HCEC 1CT (cell line): Measurements from ENCODE around the gene ADRM1.

ENCODE experiments used
- DNase-seq: peaks from one replicate; pipeline ENCODE4 v3.0.0-alpha.2; 2017

ADRM1 gene

GRCh38 chr20:62299666-62300236 lies 3.0 kb upstream of the ADRM1 start:
- DNase-seq: no peak

DNA sequence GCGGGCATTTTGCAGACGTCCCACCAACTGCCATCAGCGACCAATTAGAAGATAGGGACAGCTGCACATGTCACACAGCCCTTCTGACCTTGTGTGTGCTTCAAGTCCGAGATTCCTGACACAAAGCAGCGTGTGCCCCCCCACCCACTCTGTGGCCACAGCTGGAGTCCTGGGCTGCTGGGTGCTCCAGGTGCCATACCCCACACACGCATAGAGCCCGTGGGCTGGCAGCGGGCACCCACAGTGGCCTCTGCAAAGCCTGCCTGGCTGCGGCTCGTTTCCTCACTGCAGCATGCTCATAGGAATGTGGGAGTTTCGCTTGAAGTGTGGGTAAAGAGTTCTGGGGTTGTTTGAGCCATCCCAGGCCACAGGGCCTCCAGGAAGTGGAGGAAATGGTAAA lies 2.5 kb upstream of the ADRM1 start:
- no peak for DNase-seq

- DNase-seq: no peak
Measured at GRCh38 chr20:62301111-62301668, 1.6 kb upstream of the ADRM1 start.

DNA sequence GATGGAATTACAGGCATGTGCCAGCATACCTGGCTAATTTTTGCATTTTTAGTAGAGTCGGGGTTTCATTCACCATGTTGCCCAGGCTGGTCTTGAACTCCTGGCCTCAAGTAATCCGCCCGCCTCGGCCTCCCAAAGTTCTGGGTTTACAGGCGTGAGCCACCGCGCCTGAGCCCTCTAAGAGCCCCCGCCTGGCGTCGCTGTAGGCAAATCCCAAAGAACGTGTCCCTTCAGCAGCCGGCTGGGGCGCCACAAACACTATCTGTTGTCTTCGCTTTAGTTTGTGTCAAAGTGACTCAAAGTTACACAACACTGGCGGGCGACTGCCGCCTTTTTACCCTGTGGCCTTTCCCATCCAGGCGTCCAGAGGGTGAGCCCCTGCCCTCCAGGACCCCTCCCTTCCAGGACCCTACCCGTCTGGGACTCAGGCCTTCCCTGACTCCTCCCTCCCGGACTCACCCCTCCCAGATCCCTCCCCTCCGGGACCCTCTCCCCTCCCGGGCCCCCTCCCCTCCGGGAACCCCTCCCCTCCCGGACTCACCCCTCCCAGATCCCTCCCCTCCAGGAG lies 940 bp upstream of the ADRM1 start:
- peak; percentile 96 for DNase-seq

GRCh38 chr20:62303062-62303339 lies 204 bp downstream of the ADRM1 start:
- no peak for DNase-seq

DNA sequence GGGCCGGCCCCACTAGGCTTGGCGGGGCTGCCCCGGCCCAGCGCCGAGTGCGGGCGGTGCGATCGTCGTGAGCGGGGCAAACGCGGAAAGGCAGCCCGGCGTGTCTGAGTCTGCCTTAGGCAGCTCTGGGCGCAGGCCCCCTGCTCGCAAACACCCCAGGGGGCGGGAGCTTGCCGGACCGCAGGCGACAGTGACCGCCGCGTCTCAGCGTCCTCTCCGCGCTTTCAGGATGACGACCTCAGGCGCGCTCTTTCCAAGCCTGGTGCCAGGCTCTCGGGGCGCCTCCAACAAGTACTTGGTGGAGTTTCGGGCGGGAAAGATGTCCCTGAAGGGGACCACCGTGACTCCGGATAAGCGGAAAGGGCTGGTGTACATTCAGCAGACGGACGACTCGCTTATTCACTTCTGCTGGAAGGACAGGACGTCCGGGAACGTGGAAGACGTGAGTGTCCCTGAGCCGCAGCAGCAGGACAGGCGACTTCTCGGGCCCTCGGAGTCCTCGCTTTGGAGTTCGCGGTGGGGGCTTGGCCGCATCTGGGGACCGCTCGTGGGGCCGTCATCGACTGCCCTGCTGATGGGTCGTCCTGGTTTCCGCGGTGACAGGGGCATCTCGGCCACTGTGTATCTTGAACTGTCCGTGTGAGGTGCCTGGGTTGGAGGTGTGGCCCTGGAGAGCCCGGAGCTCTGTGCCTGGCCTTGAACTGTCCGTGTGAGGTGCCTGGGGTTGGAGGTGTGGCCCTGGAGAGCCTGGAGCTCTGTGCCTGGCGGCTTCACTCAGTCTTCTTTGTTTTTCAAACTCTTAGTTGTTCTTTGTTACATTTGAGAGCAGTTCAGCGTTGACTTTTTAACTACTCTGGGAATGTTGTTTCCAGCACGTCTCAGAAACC lies 786 bp downstream of the ADRM1 start:
- peak; percentile 17 for DNase-seq

DNA sequence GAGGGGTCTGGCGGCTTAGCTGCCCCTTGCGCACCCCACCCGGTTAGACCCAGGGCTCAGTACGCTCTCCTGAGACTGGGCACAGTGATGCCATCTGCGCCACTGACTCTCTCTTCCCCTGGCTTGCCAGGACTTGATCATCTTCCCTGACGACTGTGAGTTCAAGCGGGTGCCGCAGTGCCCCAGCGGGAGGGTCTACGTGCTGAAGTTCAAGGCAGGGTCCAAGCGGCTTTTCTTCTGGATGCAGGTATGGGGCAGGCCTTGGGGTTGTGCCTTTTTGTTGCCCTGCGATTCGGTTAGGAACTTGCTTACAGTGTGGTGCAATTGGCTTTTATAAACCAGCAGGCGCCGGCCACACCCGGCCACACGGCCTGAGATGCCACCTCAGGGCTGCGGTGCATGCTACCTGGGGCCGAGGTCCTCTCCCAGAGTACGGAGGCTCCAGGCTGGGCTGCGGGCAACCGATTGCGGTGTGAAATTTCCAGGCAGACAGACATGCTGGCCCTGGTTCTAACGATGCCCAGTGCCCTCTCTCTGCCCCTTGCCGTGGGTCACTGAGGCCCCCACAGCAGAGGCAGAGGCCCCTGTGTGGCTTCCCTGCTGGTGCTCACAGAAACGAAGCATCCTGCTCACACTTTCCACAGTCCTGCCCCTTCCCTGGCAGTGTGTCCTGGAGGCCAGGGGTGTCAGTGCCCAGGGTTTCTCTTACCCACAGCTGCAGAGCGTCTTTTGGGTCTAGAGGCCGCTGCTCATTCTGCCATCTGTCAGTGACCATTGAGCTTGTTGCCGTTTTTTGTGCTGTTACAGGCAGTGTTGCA lies 1.7 kb downstream of the ADRM1 start:
- no peak for DNase-seq

DNA sequence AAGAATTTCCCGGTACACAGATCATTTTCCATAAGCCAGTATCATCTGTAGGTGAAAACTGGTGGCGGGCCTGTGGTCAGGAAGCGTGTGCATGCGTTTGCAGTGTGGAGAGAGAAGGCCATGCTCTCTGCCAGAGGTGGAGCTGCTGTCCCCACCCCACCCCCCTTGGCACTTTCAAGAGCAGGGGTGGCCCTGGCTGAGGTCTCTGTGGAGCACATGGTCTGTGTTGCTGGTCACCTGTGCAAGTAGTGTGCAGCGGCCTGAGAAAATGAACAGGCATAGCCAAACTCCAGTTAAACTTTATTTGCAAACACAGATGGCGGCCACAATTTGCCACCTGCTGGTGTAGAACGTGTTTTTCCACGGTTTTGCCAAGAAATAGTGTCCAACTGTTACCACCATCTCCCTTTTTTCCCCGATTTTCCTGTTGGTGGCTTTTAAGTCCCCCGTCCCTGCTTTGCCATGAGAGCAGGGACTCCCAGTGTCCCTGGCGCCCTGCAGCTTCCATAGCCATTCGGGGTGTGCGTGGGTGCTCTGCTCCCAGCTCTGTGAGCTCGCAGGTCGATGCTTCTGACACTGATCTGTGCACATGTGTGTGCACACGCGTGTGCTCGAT lies 2.5 kb downstream of the ADRM1 start:
- no peak for DNase-seq

DNA sequence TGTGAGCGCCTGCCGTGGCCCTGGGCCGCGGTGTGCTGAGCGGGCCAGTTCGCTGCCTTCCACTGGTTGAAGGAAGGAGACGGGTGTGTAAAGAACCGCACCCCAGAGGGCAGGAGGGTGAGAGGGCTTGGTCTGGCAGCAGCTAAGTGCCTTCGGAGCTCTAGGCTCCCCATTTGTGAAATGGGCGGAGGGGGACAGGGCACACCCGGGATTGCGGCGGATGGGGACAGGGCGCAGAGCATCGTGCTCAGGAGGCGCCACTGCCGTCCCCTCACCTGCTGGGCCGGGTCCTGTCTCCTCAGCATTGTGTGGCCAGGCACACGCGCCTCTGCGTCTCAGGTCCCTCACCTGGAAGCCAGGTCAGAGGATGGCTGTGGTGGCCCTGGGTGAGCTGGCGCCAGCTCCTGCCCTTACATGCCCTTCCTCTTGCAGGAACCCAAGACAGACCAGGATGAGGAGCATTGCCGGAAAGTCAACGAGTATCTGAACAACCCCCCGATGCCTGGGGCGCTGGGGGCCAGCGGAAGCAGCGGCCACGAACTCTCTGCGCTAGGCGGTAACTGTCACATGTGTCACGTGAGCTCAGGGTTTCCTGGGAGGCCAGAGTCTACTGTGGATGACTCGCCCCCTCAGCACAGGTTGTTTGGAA lies 3.1 kb downstream of the ADRM1 start:
- DNase-seq: no peak

DNA sequence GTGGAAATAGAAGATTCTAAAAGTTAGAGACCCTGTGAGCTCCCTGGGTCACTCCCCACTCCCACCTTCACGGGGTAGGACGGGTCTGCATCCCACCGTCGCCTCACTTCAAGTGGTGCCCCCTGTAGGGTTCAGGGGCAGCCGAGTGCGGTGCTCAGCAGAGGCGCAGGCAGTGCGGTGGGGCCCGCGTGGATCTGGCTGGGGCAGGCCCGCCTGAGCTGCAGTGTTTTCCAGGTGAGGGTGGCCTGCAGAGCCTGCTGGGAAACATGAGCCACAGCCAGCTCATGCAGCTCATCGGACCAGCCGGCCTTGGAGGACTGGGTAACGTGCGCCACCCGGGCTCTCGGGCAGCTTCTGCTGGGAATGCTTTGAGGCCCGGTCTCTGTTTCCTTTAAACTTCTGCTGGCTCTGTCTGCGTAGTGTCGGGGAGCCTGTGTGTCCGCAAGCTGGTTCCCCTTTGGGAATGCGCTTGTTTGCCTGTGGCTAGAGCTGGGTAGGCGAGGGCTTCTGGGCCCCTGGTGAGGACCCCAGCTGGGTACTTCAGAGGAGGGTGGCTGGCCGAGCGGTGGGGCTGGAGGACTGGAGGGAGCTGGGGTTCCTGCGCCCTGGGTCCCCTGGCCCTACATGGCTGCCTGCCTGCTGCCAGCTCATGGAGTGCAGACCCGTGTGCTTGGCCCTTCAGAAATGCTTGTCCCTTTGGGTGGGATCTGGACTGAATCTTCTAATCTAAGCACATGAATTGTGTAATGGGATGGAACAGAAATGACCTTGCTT lies 3.8 kb downstream of the ADRM1 start:
- no peak for DNase-seq

- DNase-seq: no peak
Measured at GRCh38 chr20:62307226-62308101, 4.7 kb downstream of the ADRM1 start.

DNA sequence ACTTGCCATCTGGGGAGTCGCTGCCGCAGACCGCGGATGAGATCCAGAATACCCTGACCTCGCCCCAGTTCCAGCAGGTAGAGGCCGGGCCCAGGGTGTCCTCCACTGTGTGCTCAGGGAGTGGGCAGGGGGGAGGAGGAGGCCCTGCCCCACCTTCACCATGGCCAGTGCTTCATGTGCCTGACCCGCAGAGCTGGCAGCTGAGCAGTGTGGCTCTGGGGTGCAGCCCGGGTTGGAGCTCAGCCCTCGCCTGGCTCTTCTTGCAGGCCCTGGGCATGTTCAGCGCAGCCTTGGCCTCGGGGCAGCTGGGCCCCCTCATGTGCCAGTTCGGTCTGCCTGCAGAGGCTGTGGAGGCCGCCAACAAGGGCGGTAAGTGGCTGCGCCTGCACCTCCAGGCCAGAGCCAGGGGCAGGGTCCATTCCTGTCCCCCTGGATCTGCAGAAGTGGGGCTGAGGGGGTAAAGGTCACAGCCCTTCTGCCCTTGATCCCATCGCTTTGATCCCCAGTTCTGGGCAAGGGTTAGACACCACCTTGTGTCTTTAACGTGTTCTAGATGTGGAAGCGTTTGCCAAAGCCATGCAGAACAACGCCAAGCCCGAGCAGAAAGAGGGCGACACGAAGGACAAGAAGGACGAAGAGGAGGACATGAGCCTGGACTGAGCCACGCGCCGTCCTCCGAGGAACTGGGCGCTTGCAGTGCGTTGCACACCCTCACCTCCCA lies 5.5 kb downstream of the ADRM1 start:
- DNase-seq: no peak

DNA sequence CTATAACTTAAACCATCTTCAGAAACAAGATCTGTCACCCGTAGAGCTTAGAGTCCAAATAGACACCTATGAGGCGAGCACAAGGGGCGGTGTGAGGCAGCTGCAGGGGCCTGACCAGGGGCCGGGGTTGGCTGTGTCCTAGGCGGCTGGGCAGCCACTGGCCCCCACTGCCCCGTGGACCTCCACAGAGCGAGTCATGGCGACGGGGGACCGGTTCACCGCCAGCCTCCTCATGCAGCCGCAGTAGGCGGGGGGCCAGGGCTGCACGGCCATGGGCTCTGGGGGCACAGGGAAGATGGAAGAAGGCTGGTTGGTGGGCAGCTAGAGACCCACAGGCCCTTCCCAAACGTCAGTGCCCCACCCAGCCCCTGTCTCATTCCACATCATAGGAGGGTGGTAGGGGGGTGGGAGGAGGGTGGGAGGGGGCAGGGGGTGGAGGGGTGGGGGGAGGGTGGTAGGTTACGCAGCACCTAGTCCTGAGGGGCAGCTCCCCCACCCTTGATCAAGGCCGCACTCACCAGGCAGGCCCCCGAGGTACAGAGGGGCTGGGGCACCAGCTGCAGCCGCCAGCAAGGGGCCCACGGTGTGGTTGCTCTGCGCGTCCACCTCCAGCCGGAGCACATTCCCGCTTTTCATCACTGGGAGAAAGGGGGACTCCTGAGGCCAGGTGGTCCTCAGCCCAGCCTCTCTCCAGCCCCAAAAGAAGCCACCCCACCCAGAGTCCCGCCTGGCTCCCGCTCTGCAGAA lies 6.6 kb downstream of the ADRM1 start:
- DNase-seq: no peak

DNA sequence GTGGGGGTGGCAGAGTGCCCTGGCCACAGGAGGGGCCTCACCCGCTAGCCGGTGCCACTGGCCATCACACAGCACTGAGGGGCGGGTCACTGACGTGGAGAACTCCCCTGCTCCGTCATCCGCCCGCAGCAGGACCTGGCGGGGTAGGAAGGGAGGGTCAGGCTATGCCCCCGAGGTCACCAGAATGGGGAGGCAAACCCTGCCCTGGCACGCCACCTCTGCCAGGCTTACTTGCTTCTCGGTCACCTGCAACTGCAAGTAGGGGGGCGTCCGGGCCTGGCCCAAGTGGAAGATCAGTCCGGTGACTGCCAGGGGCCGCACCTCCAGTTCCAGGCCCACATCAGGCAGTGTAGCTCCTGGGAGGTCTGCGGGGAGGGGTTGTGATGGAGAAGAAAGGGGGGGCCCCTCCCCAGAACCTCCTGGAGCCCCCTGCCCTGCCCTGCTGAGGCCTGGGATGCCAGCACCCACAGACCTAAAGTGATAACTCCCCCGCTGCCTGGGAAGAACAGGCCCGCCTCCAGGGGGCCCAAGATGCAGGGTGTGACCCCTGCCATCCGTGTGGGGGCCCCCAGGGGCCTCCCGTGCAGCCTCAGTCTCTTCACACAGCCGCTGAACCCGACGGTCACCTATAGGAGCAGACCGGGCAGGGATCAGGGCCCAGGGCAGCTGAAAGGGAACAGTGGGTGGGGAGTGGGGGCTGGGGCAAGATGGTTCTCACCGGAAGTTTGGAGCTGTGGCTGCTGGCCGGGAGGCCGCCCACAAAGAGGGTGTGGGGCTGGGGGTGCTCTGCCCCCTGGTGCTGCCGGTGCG lies 7.4 kb downstream of the ADRM1 start:
- DNase-seq: no peak

GRCh38 chr20:62310757-62311121 lies 7.9 kb downstream of the ADRM1 start:
- DNase-seq: no peak

- DNase-seq: no peak
Measured at GRCh38 chr20:62311150-62311549, 8.4 kb downstream of the ADRM1 start.

GRCh38 chr20:62311832-62312661 lies 9.2 kb downstream of the ADRM1 start:
- DNase-seq: no peak
